KMS-11 (cell line): ENCODE data around the gene GON7.

ENCODE experiments used
- H2AFZ ChIP-seq: fragments of 200-600 bp; sonication (generic); 2 replicates; pipeline ENCODE4 v1.6.1; 2016; ENCODE audit warnings: antibody characterized with exemption, mixed run types, low read depth
- H3K27ac ChIP-seq: fragments of 200-600 bp; sonication (generic); 2 replicates; pipeline ENCODE4 v1.6.1; 2016; ENCODE audit warnings: mild to moderate bottlenecking, mixed run types
- H3K27me3 ChIP-seq: fragments of 200-600 bp; sonication (generic); 2 replicates; pipeline ENCODE4 v1.6.1; 2017; ENCODE audit warnings: mild to moderate bottlenecking, low read depth, mixed run types, moderate library complexity; ENCODE audit not compliant: insufficient read depth
- H3K36me3 ChIP-seq: fragments of 200-600 bp; sonication (generic); 2 replicates; pipeline ENCODE4 v1.6.1; 2017; ENCODE audit warnings: mild to moderate bottlenecking, mixed run types; ENCODE audit not compliant: insufficient read depth
- H3K4me1 ChIP-seq: fragments of 200-600 bp; sonication (generic); 2 replicates; pipeline ENCODE4 v1.6.1; 2016; ENCODE audit warnings: mild to moderate bottlenecking, low read depth, mixed run types; ENCODE audit not compliant: poor library complexity, severe bottlenecking
- H3K4me2 ChIP-seq: fragments of 200-600 bp; sonication (generic); 2 replicates; pipeline ENCODE4 v1.7.0; 2016; ENCODE audit warnings: mild to moderate bottlenecking, mixed run types
- H3K4me3 ChIP-seq: fragments of 200-600 bp; sonication (generic); IDR thresholded peaks from 2 replicates; pipeline ENCODE4 v1.6.1; 2017; ENCODE audit warnings: low read depth, low read length, mixed read lengths; ENCODE audit not compliant: insufficient read depth
- H3K79me2 ChIP-seq: fragments of 200-600 bp; sonication (generic); 2 replicates; pipeline ENCODE4 v1.6.1; 2016; ENCODE audit warnings: low read depth, mixed run types; ENCODE audit not compliant: insufficient read depth
- H3K9ac ChIP-seq: fragments of 200-600 bp; sonication (generic); 2 replicates; pipeline ENCODE4 v1.6.1; 2016; ENCODE audit warnings: mild to moderate bottlenecking, mixed run types
- H4K20me1 ChIP-seq: fragments of 200-600 bp; sonication (generic); 2 replicates; pipeline ENCODE4 v1.6.1; 2016; ENCODE audit warnings: mild to moderate bottlenecking, mixed run types; ENCODE audit not compliant: insufficient read depth
- TF ChIP-seq, protein P1 (sequence below): fragments of 200-600 bp; sonication (generic); conservative IDR thresholded peaks from 2 replicates; pipeline ENCODE4 v1.6.1; 2017; ENCODE audit warnings: low read depth, mild to moderate bottlenecking, antibody characterized with exemption, low read length, moderate library complexity, mixed read lengths

GON7 gene

DNA sequence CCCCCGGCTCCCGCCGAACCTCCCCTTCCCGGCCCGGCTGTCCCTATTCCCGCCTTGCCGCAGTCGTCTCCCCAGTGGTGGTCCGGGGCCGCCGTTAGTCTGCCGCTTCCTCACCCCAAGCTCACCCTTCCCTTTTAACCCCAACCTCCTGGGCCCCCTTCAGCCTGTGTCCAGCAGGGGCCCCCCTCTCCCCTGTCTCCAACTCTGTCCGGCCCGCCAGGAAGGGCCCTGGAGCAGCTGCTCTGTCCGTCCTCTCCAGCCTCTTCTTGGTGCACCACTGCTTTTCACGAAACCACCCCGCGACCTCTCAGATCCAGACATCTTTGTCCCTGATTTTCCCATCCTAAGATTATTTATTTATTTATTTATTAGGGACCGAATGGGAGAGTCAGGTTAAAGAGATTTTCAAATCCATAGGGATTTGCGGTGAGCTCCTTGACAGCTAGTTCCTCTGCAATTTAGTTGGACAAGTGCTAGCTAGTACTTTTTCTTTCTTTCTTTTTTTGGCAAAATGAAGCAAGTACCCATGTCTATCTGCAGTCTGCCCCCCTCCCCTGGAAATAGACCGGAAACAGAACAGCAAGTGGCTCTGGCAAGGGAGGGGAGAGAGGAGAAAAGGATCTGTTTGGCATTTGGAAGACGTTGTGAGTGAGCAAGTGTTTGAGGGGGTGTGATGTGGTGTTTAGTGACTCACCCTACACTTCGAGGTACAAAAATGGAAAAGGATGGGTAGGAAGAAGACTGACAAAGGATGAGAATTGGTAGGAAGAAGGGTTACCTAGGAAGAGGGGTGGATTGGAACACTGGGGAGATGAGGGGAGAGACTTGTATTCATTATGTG, 823 bp upstream of the GON7 start:
- no peak overlapping the region for H3K4me3 ChIP-seq
- H3K4me1 ChIP-seq: peaks cover 29% of the 10 kb centered on the region
- no peaks in the 10 kb centered on the region for H3K27me3 ChIP-seq
- H3K36me3 ChIP-seq: no peaks in the 10 kb centered on the region
- TF ChIP-seq, protein P1, sequence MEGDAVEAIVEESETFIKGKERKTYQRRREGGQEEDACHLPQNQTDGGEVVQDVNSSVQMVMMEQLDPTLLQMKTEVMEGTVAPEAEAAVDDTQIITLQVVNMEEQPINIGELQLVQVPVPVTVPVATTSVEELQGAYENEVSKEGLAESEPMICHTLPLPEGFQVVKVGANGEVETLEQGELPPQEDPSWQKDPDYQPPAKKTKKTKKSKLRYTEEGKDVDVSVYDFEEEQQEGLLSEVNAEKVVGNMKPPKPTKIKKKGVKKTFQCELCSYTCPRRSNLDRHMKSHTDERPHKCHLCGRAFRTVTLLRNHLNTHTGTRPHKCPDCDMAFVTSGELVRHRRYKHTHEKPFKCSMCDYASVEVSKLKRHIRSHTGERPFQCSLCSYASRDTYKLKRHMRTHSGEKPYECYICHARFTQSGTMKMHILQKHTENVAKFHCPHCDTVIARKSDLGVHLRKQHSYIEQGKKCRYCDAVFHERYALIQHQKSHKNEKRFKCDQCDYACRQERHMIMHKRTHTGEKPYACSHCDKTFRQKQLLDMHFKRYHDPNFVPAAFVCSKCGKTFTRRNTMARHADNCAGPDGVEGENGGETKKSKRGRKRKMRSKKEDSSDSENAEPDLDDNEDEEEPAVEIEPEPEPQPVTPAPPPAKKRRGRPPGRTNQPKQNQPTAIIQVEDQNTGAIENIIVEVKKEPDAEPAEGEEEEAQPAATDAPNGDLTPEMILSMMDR: no peak
- H3K79me2 ChIP-seq: peaks cover 46% of the 10 kb centered on the region
- peak overlapping the region; percentile 52; the same call in 1 of the 2 replicates for H3K9ac ChIP-seq
- H3K4me2 ChIP-seq: peak overlapping the region; percentile 69
- H3K27ac ChIP-seq: peak overlapping the region; percentile 23; the same call in 1 of the 2 replicates
- no peaks in the 10 kb centered on the region for H4K20me1 ChIP-seq
- peak overlapping the region; percentile 69 for H2AFZ ChIP-seq

DNA sequence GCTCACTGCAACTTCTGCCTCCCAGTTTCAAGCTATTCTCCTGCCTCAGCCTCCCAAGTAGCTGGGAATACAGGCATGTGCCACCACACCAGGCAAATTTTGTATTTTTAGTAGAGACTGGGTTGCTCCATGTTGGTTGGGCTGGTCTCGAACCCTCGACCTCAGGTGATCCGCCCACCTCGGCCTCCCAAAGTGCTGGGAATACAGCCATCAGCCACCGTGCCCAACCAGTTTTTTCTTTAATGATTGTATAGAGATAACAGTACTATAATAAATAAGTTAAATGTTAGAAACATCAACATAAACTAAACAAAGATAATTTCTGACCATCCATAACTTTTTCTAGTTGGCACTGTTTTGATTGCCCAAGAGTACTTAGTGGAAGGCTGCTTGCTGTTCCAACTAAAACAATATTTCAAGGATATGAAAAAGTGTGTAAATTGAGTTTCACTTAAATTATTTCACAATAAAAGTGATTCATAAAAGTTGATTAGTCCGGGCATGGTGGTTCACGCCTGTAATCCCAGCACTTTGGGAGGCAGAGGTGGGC, 5.6 kb downstream of the GON7 start:
- Histone ChIP-seq H3K4me3 (no peak overlapping the region), H3K9ac (no peak overlapping the region), H3K27ac (no peak overlapping the region), H3K27me3 (no peaks in the 10 kb centered on the region), H3K4me2 (no peak overlapping the region), H3K36me3 (no peaks in the 10 kb centered on the region), H2AFZ (no peak overlapping the region), H3K79me2 (peaks cover 23% of the 10 kb centered on the region), H3K4me1 (peaks cover 12% of the 10 kb centered on the region), H4K20me1 (no peaks in the 10 kb centered on the region)
- TF ChIP-seq, protein P1: no peak

DNA sequence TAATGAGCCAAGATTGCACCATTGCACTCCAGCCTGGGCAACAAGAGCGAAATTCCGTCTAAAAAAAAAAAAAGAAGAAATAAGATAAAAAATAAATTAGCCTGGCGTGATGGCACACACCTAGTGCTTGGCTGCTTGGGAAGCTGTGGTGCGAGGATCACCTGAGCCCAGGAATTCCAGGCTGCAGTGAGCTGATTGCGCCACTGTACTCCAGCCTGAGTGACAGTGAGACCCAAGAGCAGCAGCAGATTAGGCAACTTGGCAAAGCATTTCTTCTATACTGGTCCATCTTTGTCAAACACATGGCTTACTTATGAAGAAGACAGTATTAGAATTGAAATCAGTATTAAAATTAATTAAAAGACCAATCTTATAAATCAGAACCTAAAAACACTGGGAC, 6.3 kb downstream of the GON7 start:
- Histone ChIP-seq H3K27ac (no peak overlapping the region), H3K36me3 (no peaks in the 10 kb centered on the region), H3K4me1 (peaks cover 6% of the 10 kb centered on the region), H3K27me3 (no peaks in the 10 kb centered on the region), H4K20me1 (no peaks in the 10 kb centered on the region), H3K9ac (no peak overlapping the region), H2AFZ (no peak overlapping the region), H3K79me2 (peaks cover 17% of the 10 kb centered on the region), H3K4me3 (no peak overlapping the region), H3K4me2 (no peak overlapping the region)
- TF ChIP-seq, protein P1: no peak

DNA sequence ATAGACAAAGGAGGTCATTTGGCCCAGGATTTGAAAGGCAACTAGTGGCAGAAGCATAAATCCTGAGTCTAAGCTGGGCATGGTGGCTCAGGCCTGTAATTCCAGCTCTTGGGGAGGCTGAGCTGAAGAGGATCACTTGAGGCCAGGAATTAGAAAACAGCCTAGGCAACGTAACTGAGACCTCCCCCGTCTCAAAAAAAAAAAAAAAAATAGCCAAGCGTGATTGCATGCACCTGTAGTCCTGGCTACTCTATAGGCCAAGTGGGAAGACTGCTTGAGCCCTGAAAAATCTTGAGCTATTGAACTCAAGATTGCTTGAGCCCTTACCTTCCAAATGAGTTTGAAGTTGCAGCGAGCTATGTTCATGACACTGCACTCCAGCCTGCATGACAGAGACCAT, 7.8 kb downstream of the GON7 start:
- 0 out of 2 replicates have a peak, but pooled peaks cover 1% of the 10 kb centered on the region for H3K79me2 ChIP-seq
- H3K4me3 ChIP-seq: no peak overlapping the region
- no peak overlapping the region for H3K4me2 ChIP-seq
- no peak overlapping the region for H3K9ac ChIP-seq
- H3K36me3 ChIP-seq: no peaks in the 10 kb centered on the region
- TF ChIP-seq, protein P1: no peak
- H2AFZ ChIP-seq: no peak overlapping the region
- H3K4me1 ChIP-seq: no peaks in the 10 kb centered on the region
- H3K27ac ChIP-seq: no peak overlapping the region
- H3K27me3 ChIP-seq: no peaks in the 10 kb centered on the region
- no peaks in the 10 kb centered on the region for H4K20me1 ChIP-seq
